Activated CD8-positive, alpha-beta memory T cell treated with anti-CD3 and anti-CD28 coated beads, Interleukin-2, amount 50 U/mL, for 48 hours (primary cell): Measurements from ENCODE around the gene PLEKHG2.
"Not testable (repeated sequence)": the region's sequence is repeated elsewhere in the genome, so short reads cannot be mapped to it uniquely, and the experiment has no call there.

Experiments used
- DNase-seq: peaks from one replicate; pipeline ENCODE4 v3.0.0-alpha.2; 2020

PLEKHG2 gene, protein sequence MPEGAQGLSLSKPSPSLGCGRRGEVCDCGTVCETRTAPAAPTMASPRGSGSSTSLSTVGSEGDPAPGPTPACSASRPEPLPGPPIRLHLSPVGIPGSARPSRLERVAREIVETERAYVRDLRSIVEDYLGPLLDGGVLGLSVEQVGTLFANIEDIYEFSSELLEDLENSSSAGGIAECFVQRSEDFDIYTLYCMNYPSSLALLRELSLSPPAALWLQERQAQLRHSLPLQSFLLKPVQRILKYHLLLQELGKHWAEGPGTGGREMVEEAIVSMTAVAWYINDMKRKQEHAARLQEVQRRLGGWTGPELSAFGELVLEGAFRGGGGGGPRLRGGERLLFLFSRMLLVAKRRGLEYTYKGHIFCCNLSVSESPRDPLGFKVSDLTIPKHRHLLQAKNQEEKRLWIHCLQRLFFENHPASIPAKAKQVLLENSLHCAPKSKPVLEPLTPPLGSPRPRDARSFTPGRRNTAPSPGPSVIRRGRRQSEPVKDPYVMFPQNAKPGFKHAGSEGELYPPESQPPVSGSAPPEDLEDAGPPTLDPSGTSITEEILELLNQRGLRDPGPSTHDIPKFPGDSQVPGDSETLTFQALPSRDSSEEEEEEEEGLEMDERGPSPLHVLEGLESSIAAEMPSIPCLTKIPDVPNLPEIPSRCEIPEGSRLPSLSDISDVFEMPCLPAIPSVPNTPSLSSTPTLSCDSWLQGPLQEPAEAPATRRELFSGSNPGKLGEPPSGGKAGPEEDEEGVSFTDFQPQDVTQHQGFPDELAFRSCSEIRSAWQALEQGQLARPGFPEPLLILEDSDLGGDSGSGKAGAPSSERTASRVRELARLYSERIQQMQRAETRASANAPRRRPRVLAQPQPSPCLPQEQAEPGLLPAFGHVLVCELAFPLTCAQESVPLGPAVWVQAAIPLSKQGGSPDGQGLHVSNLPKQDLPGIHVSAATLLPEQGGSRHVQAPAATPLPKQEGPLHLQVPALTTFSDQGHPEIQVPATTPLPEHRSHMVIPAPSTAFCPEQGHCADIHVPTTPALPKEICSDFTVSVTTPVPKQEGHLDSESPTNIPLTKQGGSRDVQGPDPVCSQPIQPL (N-terminal part only)

DNA sequence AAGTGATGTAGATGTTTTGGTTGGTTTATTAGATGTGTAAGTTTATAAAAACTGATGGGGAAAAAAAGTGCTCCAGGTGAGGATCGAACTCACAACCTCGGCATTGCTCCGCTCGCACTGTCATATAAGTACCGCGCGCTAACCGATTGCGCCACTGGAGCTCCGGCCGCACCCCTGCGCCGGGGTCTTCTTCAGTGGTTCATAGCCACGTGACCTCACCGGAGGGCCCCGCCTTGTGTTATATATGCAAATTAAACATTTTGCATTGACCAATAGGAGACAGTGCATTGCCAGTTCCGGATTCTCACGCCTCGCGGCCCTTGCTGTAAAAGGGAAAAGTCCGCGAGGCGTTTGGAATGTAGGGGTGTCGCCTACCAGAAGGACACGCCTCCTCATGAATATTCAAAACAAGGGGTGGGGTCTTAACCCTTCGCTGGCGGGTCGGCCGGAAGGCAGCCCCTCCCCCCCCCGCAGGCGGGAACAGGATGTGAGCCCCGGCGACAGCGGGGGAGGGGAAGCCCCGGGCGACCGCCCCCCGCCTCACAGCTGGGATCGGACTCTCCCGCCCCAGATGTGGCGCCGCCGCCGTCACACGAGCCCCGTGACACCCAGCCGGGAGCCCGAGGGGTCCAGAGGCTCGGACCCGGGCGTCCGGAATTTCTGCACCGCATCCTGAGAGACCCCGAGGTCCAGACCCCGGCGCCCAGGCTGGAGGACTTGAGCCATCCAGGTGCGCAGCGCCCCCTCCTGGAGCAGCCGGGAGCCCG lies at the start of gene PLEKHG2:
Gene PLEKHG2 (plus strand): TSS at position 570 of the 767 bp plus-strand sequence. CDS start 1,418 bp downstream, outside the sequence.
- peak; percentile 100 for DNase-seq

DNA sequence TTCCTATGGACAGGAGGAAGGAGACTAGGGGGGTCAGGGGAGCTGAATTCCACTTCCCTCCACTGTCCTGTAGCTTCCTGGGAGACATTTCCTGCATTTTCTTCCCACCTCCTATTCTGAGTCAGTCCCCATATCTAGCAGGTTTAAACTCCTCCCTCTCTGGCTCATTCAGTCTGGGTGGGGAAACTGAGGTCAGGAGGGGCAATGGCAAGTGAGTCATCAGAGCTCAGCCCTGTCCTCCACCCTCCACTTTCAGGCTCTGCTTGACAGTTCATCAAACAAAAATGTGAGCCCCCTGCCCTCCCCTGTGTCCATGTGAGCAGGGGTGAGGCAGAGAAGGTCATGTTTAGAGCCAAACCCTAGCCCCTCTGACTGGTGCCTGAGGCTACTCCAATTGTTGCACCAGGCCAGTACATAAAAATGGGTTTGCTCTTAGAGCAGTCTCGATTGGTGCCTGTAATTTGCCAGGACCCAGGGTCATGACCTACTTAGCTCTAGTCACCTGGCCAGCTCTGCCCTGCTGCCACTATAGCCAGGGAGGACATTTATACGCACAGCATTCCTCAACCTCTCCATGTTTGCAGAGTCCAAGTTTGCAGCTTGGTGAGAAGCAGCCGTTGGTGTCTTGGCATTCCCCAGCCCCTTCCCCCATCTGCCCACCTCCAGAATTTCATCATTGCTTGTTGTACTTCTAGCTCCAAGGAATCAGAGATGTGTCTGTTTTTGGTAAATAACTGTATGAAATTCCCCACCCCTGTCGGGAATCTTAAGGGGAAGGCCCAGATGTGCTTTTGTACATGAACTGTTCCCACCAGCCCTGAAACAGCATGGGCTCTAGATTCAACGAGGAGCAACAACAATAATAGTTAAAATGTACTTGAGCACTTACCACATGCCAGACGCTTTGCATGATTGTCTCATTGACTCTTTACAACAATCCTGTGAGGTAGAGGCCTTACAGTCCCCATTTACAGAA lies 49.5 kb upstream of the PLEKHG2 start:
- DNase-seq = no peak

DNA sequence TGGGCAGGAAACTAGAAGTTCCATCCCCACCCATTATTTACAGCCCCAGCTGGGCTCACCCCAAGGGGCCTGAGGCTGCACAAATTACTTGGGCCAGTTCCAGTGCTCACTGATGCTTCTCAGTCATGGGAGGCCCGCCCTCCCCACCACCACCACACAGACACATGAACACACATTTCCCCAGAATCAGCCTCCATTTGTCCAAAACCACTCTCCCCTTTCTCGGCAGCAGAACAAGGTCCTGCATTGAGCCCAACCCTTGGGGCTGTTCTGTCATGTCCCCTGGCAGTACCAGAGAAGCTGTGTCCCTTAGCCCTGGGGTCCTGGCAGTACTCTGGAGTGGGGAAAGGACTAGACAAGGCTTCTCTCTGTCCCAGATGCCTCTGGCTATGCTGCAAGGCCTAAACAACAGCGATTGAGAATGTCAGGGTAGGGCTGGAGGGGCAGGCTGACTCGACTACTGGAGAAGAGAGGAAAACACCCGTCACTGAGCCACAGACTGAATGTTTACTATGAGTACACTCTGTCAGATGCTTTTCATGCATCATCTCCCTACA lies 48.5 kb upstream of the PLEKHG2 start:
- no peak for DNase-seq

DNA sequence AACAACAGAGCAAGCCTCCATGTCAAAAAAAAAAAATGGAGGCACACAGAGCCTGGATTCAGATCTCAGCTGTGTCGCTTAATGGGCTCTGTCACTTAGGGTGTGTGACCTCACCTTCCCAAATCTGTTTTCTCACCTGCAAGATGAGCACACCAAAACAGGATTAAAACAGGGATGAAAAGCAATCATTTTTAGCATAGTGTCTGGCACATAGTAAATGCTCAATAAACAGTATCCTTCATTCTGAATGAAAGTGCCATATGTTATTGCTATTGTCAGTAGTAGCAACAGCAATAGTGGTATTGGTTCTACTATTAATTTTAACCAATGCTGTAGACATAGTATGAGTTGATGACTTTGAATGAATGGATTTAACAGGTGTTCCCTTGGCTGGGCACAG lies 46.9 kb upstream of the PLEKHG2 start:
- no peak for DNase-seq

DNA sequence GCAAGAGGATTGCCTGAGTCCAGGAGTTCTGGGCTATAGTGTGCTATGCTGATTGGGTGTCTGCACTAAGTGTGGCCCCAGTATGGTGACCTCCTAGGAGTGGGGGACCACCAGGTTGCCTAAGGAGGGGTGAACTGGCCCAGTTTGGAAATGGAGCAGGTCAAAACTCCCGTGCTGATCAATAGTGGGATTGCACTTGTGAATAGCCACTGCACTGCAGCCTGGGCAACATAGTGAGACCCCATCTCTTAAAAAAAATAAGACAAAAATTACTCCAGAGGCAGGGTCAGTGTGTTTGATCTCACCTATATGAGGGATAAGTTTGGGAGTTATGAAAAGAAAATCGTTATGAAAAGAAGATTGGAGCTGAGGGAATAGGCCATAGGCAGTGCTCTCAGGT lies 43.3 kb upstream of the PLEKHG2 start:
- no peak for DNase-seq

DNA sequence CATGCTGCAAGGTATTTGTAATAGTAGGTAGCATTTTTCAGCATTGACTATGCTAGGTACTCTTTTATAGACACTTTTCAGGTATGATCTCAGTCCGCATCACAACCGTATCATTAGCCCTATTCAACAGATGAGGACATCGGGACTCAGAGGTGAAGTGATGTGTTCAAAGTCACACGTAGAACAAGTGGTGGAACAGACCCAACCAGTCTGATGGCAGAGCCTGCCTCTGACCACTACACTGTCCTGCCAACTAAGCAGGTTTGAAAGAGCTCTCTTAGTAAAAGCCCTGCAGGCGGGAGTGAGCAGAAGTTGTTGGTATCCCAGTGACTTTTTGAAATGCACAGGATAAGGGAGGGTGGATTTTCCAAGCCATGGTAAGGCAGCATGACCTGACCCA lies 41.7 kb upstream of the PLEKHG2 start:
- no peak for DNase-seq

DNA sequence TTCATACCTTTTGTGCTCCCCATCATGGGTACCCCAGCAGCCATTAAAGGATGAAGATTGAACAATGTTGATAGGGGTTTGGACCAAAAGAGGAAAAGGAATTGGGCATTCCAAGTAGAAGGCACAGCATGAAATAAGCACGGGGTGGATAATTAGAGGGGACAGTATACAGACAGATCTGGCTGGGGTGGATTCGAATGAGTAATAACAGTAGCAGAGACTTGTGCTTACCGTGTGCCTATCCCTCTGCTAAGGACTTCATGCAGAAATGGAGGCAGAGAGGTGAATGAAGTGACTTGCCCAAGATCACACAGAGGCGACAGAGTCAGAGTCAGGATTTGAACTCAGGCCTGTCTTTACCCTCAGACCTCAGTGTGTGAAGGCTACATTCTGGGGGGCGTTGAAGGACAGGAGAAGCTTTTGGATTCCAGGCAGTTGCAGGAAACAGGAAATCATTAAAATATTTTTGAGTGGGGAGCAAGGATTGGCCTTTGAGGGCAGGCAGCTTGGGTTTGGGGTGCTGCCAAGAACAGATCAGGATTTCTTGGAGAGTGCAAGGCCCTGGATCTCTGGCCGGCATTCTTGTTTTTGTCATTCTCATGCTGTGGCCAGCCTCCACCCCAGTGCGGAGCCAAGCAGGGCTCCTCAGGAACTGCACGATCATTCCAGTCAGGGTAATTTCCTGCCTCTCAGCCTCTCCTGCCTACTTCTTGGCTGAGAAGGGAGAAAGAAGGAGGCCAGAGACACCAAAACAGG lies 40.2 kb upstream of the PLEKHG2 start:
- DNase-seq = no peak

DNA sequence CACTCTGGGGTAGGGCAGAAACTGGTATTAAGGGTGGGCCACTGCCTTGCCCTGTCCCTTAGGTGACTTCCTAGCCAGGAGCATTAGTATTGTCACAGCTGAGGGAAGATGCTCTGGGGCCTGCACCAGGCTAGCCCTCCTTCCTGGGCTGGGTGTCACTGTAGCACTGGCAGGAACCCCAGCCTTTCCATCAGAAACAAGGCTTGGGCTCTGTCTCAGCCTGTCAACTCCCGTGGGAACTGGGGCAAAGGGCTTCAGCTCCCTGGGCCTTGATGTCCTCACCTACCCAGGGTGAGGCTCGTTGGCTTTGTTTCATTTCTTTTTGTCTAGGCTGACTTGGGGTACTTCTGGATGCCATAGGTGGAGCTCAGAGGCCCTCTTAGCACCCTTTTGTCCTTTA lies 39.5 kb upstream of the PLEKHG2 start:
- no peak for DNase-seq

DNA sequence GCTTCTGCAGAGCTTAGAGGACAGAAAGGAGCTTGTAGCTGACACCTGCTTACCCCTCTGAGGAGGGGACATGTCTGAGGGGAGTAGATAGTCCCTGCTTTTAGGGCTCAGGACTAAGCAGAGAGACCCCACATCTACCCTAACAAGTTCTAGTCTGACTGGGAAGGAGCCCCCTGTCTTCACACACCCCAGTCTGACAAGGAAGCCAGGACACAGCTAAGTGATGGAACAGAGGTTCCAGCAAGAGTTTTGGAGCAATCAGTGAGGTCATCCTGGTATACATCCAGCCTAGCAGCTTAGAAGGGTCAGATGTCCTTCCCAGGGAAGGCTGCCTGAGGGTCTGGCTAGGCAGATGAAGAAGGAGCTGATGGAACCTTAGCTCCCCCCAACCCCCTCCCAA lies 36.5 kb upstream of the PLEKHG2 start:
- no peak for DNase-seq

DNA sequence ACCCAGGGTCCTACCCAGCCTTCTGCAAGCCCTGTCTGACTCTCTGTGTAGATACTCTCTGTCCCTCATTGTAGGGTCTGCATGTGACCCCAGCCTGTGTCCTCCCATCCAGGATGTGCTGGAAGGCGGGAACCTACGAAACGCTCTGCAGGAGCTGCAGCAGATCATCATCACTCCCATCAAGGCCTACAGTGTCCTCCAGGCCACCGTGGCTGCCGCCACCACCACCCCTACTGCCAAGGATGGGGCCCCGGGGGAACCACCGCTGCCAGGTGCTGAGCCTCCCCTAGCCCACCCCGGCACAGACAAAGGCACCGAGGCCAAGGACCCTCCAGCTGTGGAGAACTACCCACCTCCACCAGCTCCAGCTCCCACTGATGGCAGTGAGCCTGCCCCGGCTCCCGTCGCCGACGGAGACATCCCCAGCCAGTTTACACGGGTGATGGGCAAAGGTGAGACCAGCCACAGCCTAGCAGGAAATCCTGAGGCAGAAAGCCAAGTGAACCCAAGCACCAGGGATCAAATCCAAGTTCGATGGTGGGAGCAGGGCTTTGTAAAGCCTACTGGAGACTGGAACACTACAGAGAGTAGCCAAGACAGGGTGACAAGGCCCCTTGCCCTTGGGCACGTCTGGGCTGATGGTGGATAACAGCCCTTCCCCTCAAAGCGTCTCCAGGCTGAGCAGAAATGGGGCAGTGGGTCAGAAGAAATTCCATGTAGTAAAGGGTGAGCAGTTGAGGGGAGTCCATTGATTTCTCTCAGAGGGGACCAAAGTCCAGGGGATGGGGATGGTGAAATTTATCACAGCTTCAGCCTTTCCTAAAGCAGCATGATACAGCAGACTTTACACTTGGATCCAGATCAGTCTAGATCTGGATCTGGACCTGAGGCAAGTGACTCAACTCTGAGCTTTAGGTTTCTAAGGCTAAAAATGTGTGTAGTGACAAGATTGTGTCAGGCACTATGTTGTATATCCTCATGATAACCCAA lies 34.8 kb upstream of the PLEKHG2 start:
- DNase-seq = no peak

DNA sequence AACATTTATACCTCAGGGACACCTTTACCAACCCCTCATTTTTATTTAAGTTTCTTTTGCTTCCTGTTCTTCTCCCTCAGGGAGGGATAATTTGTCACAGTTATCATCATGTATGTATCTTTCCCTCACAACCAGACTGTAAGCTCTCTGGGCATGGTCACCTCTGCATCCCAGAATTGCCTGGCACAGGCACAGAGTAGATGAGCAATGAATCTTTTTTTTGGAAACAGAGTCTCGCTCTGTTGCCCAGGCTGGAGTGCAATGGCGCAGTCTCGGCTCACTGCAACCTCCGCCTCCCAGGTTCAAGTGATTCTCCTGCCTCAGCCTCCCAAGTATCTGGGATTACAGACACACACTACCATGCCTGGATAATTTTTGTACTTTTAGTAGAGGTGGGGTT lies 33.1 kb upstream of the PLEKHG2 start:
- DNase-seq = not testable (repeated sequence)

DNA sequence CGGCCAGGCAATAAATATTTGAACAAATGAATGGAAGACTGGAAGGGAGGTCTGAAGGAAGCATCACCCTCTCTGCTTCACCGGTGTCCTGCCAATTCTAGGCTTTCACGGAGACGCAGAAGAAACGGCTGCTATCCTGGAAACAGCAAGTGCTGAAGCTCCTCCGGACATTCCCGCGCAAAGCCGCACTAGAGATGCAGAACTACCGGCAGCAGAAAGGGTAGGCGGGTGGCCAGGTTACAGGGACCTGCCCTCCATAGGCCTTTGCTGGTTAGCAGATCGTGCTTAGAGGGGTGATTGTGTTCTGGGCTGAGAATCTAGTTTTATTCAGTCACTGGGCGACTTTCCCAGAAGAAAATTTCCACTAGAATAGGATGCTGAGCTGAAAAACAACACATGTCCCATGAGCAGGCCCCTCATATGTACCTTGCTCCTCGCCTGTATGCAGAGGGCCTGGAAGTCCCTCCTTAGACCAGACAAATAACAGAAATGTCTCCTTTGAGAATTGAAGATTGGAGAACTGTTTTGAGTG lies 32.5 kb upstream of the PLEKHG2 start:
- no peak for DNase-seq

DNA sequence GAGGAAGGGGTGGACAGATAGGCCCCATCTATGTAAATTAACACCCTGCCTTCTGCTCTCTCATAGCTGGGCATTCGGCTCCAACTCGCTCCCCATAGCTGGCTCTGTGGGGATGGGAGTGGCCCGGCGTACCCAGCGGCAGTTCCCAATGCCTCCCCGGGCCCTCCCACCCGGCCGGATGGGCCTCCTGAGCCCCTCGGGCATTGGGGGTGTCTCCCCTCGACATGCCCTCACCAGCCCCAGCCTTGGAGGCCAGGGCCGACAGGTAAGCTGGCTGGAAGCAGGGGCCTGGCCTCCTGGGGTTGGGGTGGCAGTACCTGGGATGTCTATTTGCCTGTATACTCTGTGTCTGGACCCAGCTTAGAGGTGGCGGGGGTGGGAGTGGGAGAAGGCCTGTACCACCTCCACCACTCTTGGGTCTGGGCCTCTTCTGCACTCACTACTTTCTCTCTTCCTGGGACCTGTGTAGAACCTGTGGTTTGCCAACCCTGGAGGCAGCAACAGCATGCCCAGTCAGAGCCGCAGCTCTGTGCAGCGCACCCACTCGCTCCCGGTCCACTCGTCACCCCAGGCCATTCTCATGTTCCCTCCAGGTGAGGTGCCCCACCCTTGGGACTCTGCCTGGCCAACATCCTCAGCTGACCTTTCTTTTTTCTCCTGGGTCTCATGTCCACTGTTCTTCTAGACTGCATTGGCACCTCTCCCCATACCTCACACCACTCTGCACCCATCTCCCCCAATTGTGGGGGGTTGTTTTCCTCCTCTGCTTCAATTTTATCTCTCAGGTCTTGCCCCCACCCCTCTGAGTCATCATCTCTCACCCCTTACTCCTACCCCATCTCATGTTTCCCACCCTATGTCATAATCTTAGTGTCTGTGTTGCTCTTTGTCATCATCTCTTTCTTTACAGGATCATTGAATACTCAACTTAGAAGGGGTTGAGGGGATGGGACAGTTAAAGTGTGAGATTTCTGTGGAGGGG lies 31.7 kb upstream of the PLEKHG2 start:
- DNase-seq = no peak

DNA sequence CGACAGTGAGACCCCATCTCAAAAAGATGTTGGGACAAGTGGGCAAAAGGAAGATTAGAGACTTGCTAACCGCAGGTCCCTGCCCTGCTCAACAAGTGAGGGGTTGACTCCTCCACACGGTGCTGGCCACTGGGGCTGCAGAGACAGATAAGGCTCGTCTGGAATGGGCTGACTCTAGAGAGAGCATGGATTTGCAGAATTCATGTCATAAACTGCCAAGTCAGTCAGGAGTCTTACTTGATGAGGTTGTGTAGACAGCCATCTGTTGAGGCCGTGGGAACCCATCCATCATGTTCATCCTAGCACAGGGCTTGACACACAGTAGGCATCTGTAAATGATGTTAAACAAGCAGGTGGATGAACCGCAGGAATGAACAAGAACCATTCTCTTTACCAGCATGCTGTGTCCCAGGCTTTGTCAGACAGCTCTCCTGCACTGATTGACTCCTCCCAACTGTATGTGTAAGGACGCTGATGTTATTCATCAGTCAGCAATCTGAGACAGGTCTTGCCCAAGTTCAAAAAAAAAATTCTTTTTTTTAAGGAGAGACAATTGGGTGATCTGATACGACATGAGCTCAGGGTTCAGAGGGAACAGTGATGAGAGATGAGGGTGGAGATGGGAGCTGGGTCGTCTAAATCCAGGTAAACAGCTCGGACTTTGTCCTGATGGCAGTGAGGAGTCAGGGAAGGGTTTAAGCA lies 30.4 kb upstream of the PLEKHG2 start:
- no peak for DNase-seq

DNA sequence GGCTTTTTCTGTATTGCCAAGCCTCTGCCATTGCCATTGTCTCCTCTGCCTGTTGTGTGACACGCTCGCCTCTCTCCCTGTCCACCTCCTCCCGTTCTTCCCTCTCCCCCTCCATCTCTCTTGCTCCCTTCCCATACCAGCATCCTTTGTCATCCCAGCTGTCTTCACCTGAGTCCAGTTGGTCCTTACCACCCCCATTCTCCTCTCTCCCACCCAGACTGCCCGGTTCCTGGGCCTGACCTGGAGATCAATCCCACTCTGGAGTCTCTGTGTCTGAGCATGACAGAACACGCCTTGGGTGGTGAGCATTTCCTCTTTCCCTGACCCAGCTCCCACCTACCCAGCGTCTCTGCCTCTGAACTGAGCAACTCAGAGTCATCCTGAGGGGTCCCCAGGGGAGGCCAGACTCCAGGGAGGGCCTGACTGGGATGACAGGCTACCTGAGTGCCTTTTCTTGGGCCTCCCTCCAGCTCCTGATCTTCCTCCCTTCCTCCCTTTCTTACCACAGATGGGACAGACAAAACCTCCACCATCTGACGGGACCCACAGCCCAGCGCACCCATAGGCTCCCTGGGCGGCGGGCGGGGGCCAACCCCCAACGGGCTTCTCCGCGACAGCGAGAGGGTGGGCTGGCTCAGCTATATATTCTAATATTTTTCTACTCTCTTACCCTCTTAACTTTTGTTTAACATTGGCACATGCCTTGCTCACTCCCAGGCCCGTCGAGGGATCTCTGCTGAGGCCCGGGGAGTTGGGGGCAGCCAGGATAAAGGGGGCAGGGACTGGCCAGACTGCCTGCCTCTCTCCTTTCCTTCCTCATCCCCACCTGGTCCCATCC lies 29.3 kb upstream of the PLEKHG2 start:
- DNase-seq = no peak
